Neural progenitor cell (in vitro differentiated cells): ENCODE results near the gene ANKRA2. TPM values are rescaled to one million over a fixed set of nuclear protein-coding genes. Genes with fewer than 3 reads are reported as not detected.

Source experiments
- DNase-seq: peaks from one replicate; pipeline ENCODE4 v3.0.0-alpha.2; 2016; ENCODE audit warnings: low spot score
- H2AFZ ChIP-seq: fragments of 200-600 bp; sonication (generic); replicated peaks from 2 replicates; pipeline ENCODE4 v1.6.1; 2016; ENCODE audit warnings: antibody characterized with exemption
- H3F3A ChIP-seq: fragments of 200-600 bp; sonication (generic); 2 replicates; pipeline ENCODE4 v1.6.1; 2016; ENCODE audit warnings: antibody characterized with exemption, low read depth
- H3K27ac ChIP-seq: fragments of 200-600 bp; sonication (generic); 2 replicates; pipeline ENCODE4 v1.5.1; 2016; ENCODE audit warnings: mild to moderate bottlenecking
- H3K27me3 ChIP-seq: fragments of 200-600 bp; sonication (generic); 2 replicates; pipeline ENCODE4 v1.6.1; 2016; ENCODE audit warnings: mild to moderate bottlenecking, moderate library complexity
- H3K36me3 ChIP-seq: fragments of 200-600 bp; sonication (generic); 2 replicates; pipeline ENCODE4 v1.5.1; 2016
- H3K4me1 ChIP-seq: fragments of 200-600 bp; sonication (generic); 2 replicates; pipeline ENCODE4 v1.6.1; 2016; ENCODE audit warnings: mixed run types
- H3K4me2 ChIP-seq: fragments of 200-600 bp; sonication (generic); 2 replicates; pipeline ENCODE4 v1.6.1; 2016
- H3K4me3 ChIP-seq: fragments of 200-600 bp; sonication (generic); 2 replicates; pipeline ENCODE4 v1.5.1; 2016
- H3K79me2 ChIP-seq: fragments of 200-600 bp; sonication (generic); 2 replicates; pipeline ENCODE4 v1.6.1; 2016; ENCODE audit warnings: low read depth
- H3K9ac ChIP-seq: fragments of 200-600 bp; sonication (generic); 2 replicates; pipeline ENCODE4 v1.6.1; 2016
- H3K9me3 ChIP-seq: fragments of 200-600 bp; sonication (generic); 2 replicates; pipeline ENCODE4 v1.5.1; 2016; ENCODE audit warnings: low read depth
- H4K20me1 ChIP-seq: fragments of 200-600 bp; sonication (generic); 2 replicates; pipeline ENCODE4 v1.6.1; 2016; ENCODE audit warnings: low read depth
- H3K27ac Mint-ChIP-seq: 3 replicates; pipeline ENCODE4 v1.8.0; 2021; ENCODE audit warnings: mixed read lengths
- H3K27me3 Mint-ChIP-seq: 2 replicates; pipeline ENCODE4 v1.8.0; 2022; ENCODE audit warnings: low read depth, mild to moderate bottlenecking, inconsistent platforms, moderate library complexity, mixed read lengths; ENCODE audit not compliant: insufficient read depth
- H3K36me3 Mint-ChIP-seq: 3 replicates; pipeline ENCODE4 v1.8.0; 2021; ENCODE audit warnings: mixed read lengths
- H3K4me1 Mint-ChIP-seq: 3 replicates; pipeline ENCODE4 v1.8.0; 2021; ENCODE audit warnings: mixed read lengths
- H3K4me3 Mint-ChIP-seq: 3 replicates; pipeline ENCODE4 v1.8.0; 2021; ENCODE audit warnings: mild to moderate bottlenecking, moderate library complexity, mixed read lengths
- H3K9me3 Mint-ChIP-seq: 3 replicates; pipeline ENCODE4 v1.8.0; 2020; ENCODE audit warnings: mixed read lengths
- EZH2 ChIP-seq: fragments of 200-600 bp; sonication (generic); IDR thresholded peaks from 2 replicates; pipeline ENCODE4 v1.6.1; 2017; ENCODE audit warnings: antibody characterized with exemption, mild to moderate bottlenecking, moderate library complexity
- EZH2phosphoT487 ChIP-seq: fragments of 200-600 bp; sonication (generic); IDR thresholded peaks from 2 replicates; pipeline ENCODE4 v1.6.1; 2017; ENCODE audit warnings: antibody characterized with exemption
- total RNA-seq: library from RNA; depleted of rRNA; stranded (reverse); fragments of >200 nt; gene quantifications from 2 replicates; pipeline ENCODE4 v1.2.3, GENCODE V29; 2015; ENCODE audit warnings: low replicate concordance
- TF ChIP-seq, protein P1 (sequence below): fragments of 200-600 bp; sonication (generic); IDR thresholded peaks from 2 replicates; pipeline ENCODE4 v1.5.1; 2017; ENCODE audit warnings: antibody characterized with exemption, mild to moderate bottlenecking

ANKRA2 gene
- total RNA-seq, 1 donor from 2014 or later, result 64.3 TPM

- Mint-ChIP-seq H3K4me3 (no peak overlapping the region), H3K27me3 (peaks cover 4% of the 10 kb centered on the region), H3K27ac (no peak overlapping the region), H3K9me3 (no peaks in the 10 kb centered on the region), H3K36me3 (no peaks in the 10 kb centered on the region), H3K4me1 (no peaks in the 10 kb centered on the region)
- no peak for TF ChIP-seq EZH2
- TF ChIP-seq, protein P1, sequence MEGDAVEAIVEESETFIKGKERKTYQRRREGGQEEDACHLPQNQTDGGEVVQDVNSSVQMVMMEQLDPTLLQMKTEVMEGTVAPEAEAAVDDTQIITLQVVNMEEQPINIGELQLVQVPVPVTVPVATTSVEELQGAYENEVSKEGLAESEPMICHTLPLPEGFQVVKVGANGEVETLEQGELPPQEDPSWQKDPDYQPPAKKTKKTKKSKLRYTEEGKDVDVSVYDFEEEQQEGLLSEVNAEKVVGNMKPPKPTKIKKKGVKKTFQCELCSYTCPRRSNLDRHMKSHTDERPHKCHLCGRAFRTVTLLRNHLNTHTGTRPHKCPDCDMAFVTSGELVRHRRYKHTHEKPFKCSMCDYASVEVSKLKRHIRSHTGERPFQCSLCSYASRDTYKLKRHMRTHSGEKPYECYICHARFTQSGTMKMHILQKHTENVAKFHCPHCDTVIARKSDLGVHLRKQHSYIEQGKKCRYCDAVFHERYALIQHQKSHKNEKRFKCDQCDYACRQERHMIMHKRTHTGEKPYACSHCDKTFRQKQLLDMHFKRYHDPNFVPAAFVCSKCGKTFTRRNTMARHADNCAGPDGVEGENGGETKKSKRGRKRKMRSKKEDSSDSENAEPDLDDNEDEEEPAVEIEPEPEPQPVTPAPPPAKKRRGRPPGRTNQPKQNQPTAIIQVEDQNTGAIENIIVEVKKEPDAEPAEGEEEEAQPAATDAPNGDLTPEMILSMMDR, result no peak
- no peak for TF ChIP-seq EZH2phosphoT487
- no peaks in the 10 kb centered on the region for H3K36me3 ChIP-seq
- H3K4me3 ChIP-seq, result no peak overlapping the region
- no peaks in the 10 kb centered on the region for H3K27me3 ChIP-seq
- no peaks in the 10 kb centered on the region for H3K9me3 ChIP-seq
- no peak overlapping the region for H3K27ac ChIP-seq
- no peak overlapping the region for H3K9ac ChIP-seq
- no peak for DNase-seq
- H2AFZ ChIP-seq, result no peak overlapping the region
- H3K4me1 ChIP-seq, result no peaks in the 10 kb centered on the region
- H4K20me1 ChIP-seq, result no peaks in the 10 kb centered on the region
- H3F3A ChIP-seq, result no peaks in the 10 kb centered on the region
- H3K4me2 ChIP-seq, result no peak overlapping the region
- H3K79me2 ChIP-seq, result no peaks in the 10 kb centered on the region
Measured at GRCh38 chr5:73525606-73526203, 39.7 kb downstream of the ANKRA2 start.

- H3K9me3 ChIP-seq, result no peaks in the 10 kb centered on the region
- no peaks in the 10 kb centered on the region for H3K27me3 ChIP-seq
- no peaks in the 10 kb centered on the region for H3K4me1 ChIP-seq
- TF ChIP-seq, protein P1, result no peak
- TF ChIP-seq EZH2 (no peak), EZH2phosphoT487 (no peak)
- no peak overlapping the region for H3K27ac ChIP-seq
- H3K4me1 Mint-ChIP-seq, result peaks cover 5% of the 10 kb centered on the region
- no peak for DNase-seq
- no peaks in the 10 kb centered on the region for H3K9me3 Mint-ChIP-seq
- H2AFZ ChIP-seq, result no peak overlapping the region
- no peaks in the 10 kb centered on the region for H3K36me3 ChIP-seq
- H4K20me1 ChIP-seq, result no peaks in the 10 kb centered on the region
- no peak overlapping the region for H3K4me3 ChIP-seq
- no peaks in the 10 kb centered on the region for H3K79me2 ChIP-seq
- H3K36me3 Mint-ChIP-seq, result no peaks in the 10 kb centered on the region
- no peak overlapping the region for H3K4me2 ChIP-seq
- peaks cover 4% of the 10 kb centered on the region for H3K27me3 Mint-ChIP-seq
- no peaks in the 10 kb centered on the region for H3F3A ChIP-seq
- no peak overlapping the region for H3K4me3 Mint-ChIP-seq
- H3K9ac ChIP-seq, result no peak overlapping the region
- H3K27ac Mint-ChIP-seq, result no peak overlapping the region
Measured at GRCh38 chr5:73523861-73524260, 41.6 kb downstream of the ANKRA2 start.

DNA sequence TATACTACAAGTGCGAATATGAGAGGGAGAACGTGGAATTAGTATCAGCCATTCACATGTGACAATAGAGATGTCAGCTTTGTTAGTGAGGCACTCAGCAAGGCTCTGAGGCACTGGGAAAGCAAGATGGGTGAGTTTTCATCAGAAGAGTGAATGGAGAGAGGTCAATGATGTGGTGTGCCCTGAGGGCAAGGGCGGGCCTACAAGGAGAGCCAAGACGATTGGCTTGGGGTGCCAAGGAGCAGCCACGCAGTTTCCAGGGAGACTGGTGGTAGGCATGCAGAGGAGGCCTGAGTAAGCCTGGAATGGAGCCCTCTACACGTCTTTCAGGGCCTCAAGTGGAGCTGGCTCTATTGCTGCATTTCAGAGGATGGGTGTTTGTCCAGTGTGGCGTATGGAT lies 42.5 kb downstream of the ANKRA2 start:
- no peak overlapping the region for H3K4me2 ChIP-seq
- H3K79me2 ChIP-seq, result no peaks in the 10 kb centered on the region
- H3K4me3 ChIP-seq, result no peak overlapping the region
- no peaks in the 10 kb centered on the region for H3K27me3 ChIP-seq
- no peaks in the 10 kb centered on the region for H3F3A ChIP-seq
- no peak overlapping the region for H3K4me3 Mint-ChIP-seq
- no peak for DNase-seq
- TF ChIP-seq EZH2 (no peak), EZH2phosphoT487 (no peak)
- TF ChIP-seq, protein P1, result no peak
- no peaks in the 10 kb centered on the region for H4K20me1 ChIP-seq
- H2AFZ ChIP-seq, result no peak overlapping the region
- H3K36me3 ChIP-seq, result no peaks in the 10 kb centered on the region
- H3K27me3 Mint-ChIP-seq, result peaks cover 4% of the 10 kb centered on the region
- peaks cover 5% of the 10 kb centered on the region for H3K4me1 Mint-ChIP-seq
- H3K36me3 Mint-ChIP-seq, result no peaks in the 10 kb centered on the region
- H3K9me3 Mint-ChIP-seq, result no peaks in the 10 kb centered on the region
- H3K27ac ChIP-seq, result no peak overlapping the region
- no peaks in the 10 kb centered on the region for H3K4me1 ChIP-seq
- no peak overlapping the region for H3K9ac ChIP-seq
- no peaks in the 10 kb centered on the region for H3K9me3 ChIP-seq
- no peak overlapping the region for H3K27ac Mint-ChIP-seq
